CD4-positive, alpha-beta T cell treated with Interleukin-15 for 4 hours (primary cell): ENCODE data around the gene RAB32.
A peak's percentile ranks its signal among the peaks of the same experiment; 100 is the strongest.
"Not testable (repeated sequence)": the region's sequence is repeated elsewhere in the genome, so short reads cannot be mapped to it uniquely, and the experiment has no call there.

Experiments
- DNase-seq: peaks from one replicate; pipeline ENCODE4 v3.0.0-alpha.2; 2020; ENCODE audit warnings: low spot score

Gene RAB32

DNA sequence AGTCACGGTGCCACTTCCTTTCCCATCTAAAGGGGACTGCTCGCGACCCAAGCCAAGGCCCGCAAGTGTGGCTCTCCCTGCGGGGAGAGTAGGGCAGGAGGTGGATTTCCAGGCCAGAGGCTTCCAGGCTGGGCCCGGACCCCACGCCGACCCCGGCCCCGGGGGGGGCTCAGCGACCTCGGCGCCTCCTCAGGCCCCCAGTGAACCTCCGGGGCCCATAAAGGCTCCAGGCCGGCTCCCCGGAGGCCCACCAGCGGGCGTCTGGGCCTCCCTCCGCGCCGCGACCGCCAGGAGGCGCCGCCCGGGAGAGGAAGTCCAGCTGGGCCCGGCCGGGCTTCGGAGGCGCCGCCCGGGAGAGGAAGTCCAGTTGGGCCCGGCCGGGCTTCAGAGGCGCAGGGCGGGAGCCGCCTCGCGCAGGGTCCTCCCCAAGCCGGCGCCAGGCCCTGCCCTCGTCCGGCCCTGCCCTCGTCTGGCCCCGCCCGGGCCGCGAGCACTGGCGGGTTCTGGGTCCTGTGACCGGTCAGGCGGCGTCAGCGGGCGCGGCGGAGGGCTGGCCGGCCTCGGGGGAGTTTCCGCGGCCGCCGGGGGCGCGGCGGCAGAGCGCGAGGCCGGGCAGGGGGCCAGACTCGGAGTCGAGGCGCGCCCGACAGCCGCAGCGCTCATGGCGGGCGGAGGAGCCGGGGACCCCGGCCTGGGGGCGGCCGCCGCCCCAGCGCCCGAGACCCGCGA is at the start of gene RAB32:
RAB32 (plus strand) TSS at position 623 of the 729 bp plus-strand sequence; CDS start at position 662, 39 bp downstream.
- peak; percentile 6 for DNase-seq

DNA sequence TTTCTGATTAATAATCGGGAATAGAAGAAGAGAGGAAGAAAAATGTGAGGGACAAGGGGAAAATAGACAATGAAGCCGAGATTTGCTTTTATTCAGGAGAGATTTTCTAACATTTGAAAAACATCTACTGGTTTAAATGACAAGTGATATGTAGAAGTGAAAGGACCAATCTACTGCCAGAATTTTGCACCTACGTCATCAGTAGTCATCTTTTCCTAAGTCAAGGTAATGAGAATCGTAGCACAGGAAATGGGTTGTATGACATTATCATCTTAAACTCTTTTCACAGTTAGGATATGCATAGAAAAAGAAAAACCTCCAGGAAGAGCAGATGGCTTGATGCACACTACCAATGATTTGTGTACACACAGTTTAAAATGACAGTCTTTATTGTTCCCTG is 45.3 kb upstream of the RAB32 start:
- no peak for DNase-seq

DNA sequence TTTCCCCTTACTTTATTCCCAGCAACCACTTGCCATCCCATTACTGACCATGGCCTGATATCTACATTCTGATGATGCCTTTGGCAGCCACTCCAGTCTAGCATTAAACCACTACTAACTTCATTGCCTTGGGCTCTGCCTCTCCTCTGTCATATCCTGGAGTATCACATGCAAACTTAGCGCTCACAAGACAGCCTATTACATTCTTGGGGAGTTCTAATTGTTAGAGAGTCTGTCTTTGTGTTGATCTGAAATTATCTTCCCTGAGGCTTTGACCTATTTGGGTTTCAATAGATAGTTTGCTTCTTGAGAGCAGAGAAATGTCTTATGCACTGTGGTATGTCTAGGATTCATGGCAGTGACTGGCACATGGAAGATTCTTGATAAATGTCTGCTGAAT is 40.5 kb upstream of the RAB32 start:
- no peak for DNase-seq

DNA sequence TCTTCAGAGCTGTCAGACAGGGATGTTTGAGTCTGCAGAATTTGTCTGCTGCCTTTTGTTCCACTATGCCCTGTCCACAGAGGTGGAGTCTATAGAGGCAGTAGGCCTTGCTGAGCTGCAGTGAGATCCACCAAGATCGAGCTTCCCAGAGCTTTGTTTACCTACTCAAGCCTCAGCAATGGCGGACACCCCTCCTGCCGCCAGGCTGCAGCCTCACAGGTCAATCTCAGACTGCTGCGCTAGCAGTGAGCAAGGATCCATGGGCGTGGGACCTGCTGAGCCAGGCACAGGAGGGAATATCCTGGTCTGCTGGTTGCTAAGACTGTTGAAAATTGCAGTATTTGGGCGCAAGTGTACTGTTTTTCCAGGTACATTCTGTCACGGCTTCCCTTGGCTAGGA is 28.4 kb upstream of the RAB32 start:
- no peak for DNase-seq

DNA sequence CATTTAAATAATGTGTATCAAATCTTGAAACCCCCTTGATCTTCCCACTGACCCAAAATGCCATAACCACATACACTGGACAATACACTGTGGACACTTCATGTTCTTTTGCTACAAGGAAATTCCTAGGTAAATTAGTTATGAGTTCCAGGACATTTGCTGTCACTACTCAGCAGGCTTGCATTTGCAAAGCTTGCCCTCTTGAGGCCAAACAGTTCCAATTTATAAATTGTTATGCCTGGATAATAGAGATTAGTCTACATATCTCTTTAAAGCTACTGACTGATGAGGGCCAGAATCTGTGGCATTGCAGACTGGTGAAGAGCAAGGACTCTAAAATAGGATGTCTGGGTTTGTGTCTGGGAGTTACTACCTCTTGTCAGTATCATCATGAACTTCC is 17.4 kb upstream of the RAB32 start:
- DNase-seq = no peak

DNA sequence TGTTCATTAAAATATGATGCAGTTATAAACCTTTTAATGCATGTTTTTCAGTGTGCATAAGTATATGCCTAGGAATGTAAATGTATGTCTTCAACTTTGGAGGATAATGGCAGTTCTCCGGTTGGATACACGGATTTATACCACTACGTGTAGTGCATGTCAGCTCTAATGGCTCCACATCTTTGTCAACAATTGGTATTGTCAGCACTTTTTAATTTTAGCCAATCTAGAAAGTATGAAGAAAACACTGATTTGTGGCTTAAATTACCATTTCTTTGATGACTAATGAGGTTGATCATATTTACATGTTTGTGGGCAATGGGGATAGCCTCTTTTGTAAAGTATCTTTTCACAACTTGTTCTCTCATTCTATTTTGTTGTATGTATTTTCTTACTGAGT is 10.9 kb upstream of the RAB32 start:
- DNase-seq = no peak

DNA sequence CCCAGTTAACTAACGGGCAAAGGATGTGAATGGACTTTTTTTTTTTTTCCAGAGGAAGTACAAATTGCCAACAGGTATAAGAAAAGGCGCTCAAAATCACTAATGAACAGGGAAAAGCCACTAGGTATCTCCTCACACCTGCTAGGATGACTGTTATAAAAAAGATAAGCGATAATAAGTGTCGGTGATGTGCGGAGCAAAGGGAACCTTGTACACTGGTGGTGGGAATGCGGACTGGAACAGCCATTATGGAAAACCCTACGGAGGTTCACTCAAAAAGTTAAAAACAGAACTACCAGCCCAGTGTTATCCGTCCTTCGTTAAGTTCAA is 787 bp upstream of the RAB32 start:
- no peak for DNase-seq

DNA sequence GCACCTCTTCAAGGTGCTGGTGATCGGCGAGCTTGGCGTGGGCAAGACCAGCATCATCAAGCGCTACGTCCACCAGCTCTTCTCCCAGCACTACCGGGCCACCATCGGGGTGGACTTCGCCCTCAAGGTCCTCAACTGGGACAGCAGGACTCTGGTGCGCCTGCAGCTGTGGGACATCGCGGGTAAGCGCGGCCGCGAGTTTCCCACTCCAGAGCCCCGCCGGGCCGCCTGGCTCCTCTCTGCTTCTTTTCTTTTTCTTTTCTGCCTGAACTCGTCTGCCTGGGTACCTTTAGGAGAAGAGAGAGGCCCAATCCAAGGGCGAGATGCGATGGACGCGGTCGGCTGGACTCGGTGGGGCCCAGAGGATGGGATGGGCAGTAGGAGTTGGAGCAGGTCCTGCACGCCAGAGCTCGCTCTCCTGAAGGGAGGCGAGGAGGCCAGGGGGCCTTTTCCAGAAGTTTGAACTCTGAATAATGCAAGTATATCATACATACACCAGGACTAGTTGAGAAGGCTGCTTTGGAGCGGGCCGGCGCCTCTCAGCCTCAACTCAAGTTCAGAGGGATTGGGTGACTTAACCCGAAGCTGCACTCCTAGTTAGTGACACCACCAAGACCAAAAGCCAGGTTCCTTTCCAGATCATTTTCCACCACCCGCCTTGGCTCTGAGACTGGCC is 445 bp downstream of the RAB32 start:
- no peak for DNase-seq

DNA sequence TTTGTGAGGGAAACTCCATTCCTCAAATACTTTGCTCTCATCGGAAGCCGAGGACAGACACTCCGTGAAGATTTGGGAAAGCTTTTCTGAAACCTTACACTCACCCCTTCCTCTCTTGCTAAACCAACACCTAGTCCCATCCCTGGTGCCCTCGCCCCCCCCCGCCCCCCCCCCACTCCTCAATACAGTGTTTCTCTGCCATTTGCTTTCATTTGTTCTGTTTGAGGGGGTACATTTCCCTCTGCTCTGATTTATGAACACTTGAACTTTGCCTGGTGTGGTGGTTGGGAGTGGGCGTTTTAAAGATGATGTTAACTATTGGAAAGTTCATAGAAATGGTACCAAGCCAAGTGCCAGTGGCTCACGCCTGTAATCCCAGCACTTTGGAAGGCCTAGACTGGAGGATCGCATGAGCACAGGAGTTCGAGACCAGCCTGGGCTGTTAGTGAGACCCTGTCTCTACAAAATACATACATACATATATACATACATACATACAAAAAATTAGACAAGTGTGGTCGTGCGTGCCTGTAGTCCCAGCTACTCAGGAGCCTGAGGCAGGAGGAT is 1.1 kb downstream of the RAB32 start:
- DNase-seq = no peak

DNA sequence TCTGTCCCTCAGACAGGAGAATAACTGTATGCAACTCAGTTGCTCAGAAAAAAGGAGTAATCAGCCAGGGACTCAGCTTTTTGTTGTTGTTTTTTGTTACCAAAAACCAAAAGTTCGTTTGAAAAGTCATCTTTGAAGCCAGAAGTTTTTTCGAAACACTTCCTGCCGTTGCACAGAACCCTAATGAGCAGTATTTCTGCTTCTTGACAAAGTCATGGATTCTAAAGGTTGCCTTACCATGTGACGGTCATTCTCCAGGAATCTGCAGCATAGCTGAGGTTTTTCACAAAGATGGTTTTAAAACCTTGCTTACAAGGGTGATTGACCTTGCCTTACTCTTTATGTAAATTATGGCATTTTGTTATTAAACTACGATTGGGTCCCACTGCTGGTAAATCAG is 1.9 kb downstream of the RAB32 start:
- DNase-seq = no peak

DNA sequence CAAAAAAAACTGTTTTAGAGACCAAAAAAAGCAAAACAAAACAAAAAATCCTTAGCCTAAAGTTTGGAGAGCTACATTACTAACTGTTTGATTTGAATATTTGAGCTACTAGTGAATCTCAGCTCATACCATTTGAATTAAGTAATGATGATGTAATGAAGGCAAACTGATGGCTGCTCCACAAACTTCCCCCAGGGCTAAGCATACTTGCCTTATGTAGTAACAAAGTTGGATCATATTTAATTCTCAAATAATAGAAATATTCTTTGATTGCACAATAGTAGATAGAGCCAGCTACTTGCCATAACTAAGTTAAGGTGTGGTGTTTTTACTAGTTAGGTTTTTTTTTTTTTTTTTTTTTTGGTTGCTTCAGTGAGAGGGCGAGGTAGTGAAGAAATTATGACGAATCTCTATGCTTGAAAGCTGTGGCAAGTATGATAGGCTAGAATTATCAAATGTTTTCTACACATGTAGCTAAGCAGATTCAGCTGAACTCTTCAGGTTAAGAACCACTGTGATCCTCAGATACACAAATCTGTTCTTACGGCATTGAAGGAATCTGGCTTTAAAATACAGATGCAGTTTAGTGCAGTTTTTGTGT is 2.9 kb downstream of the RAB32 start:
- DNase-seq = no peak

DNA sequence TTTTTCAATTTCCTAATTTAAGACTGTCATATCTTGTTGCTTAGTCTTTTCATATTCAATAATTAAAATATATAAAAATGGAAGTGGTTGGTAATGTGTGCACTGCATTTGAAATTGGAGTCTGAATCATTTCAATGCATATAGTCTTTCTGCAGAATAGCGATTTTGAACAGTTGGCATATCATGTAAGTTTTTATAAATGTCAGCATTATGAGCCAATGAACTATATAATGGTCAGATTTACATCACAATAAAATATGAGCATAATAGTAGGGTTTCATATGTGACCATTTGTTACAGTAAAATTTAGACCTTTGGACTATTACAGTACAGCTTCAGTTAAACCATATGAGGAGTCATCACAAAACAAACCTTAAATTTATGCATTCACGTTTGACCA is 4.3 kb downstream of the RAB32 start:
- DNase-seq = no peak

DNA sequence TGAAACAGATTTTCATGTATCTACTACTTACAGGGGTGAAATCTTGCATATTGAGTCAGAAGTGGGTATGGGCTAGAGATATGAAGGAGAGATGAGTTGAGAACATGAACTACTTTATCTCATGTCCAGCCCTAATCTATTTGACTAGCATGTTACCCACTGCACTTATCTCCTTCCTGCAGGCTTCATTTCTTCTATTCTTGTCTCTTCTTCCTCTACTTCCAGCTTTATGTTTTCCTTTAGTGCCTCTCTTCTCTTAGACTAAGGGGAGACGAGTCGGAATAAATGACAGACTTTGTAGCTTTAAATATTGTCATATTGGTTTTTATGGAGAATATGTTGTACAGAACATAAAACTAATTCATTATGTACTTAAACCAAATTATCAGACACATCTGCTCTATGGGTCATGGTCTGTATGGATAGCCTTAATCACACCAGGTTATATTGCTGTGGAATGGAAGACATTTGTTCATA is 5.3 kb downstream of the RAB32 start:
- DNase-seq = no peak

DNA sequence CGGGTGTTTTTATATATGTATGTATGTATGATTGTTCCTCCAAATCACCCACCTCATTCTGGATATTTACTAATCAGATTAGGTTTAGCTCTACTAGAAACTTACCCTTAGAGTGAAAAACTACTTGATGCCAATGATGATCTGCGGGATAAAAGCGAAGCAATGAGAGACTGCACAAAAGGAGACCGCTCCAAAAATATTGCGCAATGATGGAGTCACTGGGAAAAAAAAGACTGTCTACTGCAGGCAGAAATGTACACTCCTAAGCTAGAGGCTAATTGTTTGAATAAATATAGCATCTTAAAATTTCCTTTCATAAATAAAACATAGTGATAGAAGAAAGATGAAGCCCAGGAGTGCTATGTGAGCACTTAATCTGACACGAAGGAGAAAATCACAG is 7.3 kb downstream of the RAB32 start:
- no peak for DNase-seq

DNA sequence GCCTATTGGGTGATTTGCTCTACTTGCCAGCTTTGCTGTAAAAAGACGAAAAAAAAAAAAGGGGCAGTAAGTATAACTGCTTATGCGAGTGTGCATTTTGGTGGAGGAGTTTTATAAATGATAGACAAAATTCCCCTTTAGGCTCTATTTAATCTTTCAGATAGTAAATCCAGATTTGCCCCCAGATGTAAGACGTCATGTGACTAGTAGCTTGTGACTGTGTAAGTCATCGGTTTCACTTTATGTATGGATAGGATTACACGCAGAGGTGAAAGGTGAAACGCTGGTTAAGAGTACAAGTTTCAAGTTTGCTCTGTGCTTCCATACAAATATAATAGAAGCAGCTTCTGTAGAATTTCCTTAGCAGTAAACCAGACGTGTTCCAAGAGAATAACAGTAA is 7.9 kb downstream of the RAB32 start:
- no peak for DNase-seq

DNA sequence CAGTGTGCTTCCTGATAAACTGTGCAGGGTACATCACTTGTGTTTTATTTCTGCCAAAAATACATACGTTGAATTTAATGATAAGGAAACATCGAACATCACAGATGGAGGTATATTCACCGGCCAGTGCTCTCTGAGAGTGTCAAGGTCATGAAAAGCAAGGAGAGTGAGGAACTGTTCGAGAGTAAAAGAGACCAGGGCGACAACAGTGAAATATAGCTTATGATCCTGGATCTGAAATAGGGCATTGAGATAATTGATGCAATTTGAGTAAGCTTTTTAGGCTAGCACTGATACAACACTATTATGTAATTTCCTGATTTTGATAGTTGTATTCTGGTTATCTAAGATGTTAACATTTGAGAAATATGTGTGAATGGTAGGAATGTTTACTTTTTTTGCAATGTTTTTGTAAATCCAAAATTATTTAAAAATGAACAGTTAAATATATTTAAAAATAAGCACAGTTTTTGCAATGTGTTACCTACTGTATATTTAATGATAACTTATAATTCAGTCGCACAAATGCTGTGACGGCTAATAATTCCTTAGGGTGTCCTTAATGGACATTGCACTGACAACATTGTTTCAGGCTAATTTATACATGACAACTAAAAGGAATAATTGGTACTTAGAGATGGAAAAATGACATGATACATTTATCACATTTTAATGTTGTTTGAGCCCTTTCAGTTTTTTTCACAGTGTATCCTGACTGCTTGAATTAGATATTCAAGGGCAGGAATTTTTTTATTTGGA is 9.9 kb downstream of the RAB32 start:
- no peak for DNase-seq

DNA sequence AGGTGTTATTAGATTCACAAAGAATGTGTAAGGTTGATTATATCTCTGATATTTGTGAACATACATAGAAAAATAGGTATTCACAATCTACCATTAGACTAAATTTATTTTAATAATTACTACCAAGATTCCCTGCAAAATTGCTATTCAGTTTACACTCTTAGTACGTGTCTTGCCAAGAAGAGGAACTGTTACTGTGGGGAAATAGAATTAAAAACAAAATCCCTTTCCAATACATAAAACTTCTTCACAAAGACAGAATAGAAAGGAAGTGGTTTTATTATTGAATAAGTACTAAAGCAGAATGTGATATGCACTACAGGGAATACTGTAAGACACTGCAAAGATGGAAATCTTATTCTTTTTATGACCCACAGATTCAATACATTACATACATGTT is 17.0 kb downstream of the RAB32 start:
- DNase-seq = no peak

DNA sequence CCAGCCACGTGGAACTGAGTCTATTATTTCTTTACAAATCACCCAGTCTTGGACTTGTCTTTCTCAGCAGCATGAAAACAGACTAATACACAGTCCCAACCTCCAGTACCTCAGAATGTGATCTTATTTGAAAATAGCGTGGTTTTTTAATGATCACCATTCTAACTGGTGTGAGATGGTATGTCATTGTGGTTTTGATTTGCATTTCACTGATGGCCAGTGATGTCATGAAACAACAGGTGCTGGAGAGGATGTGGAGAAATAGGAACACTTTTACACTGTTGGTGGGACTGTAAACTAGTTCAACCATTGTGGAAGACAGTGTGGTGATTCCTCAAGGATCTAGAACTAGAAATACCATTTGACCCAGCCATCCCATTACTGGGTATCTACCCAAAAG is 23.0 kb downstream of the RAB32 start:
- DNase-seq = not testable (repeated sequence)

DNA sequence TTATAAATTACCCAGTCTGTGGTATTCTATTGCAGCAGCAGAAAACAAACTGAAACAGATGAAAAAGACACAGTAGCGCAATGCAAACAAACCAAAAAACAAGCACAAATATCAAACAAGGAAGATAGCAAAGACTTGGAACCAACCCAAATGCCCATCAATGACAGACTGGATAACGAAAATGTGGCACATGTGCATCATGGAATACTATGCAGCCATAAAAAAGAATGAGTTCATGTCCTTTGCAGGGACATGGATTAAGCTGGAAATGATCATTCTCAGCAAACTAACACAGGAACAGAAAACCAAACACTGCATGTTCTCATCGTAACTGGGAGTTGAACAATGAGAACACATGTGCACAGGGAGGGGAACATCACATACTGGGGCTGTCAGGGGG is 25.0 kb downstream of the RAB32 start:
- not testable (repeated sequence) for DNase-seq

DNA sequence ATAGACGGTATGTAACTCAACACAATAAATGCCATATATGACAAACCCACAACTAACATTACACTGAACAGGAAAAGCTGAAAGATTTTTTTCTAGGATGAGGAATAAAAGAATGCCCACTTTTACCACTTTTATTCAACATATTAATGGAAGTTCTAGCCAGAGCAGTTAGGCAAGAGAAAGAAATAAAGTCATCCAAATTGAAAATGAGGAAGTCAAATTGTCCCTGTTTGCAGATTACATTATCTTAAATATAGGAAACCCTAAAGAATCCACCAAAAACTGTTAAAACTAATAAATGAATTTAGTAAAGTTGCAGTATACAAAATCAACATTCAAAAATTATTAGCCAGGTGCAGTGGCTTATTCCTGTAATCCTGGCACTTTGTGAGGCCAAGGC is 30.6 kb downstream of the RAB32 start:
- no peak for DNase-seq

DNA sequence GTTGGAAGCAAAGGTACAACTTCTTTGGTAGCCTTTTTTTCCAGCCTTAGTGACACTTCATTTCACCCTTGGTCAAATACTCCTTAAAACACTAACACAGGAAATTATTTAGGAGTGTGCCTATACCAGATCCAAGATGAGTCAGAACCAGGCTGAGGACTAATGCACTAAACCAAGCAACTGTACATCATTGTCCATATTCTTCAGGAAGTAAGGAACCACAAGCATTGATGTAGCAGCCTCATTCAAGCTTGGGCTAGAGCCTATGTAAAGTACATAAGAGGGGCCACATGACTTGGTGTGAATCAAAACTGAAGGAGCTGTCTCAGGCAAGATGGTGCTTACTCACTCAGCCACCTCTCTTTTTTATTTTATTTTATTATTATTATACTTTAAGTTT is 34.4 kb downstream of the RAB32 start:
- no peak for DNase-seq

DNA sequence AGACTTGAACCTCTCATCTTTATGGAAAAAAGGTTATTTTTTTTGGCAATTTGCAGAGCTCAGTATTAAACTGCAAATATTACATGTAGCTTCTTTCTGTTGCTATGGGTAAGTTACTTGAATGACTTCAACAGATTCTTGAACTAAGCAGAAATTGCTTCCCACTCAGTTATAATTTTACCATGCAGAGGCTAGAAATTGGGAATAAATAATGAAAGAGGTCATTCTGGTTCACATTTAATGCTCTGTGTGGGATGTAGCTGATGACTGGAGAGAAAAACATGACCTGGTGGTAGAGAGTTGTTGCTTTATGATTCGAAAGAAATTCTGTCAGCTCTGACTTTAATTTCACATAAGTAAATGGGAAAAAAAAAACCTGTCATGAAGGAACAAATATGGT is 38.3 kb downstream of the RAB32 start:
- DNase-seq = no peak
